ENCODE results near the gene LILRA1.
"Not testable (repeated sequence)": the region's sequence is repeated elsewhere in the genome, so short reads cannot be mapped to it uniquely, and the experiment has no call there.

DNA sequence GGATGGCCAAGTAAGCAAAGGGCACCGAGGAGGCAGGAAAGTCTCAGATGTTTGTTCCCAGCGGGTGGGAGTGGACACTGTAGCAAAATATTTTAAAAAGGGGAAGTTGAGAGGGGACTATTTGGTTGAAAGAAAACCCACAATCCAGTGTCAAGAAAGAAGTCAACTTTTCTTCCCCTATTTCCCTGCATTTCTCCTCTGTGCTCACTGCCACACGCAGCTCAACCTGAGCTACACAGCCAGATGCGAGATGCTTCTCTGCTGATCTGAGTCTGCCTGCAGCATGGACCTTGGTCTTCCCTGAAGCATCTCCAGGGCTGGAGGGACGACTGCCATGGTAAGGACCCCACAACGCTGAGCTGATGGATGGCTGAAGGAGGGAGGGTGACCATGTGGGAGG lies at the start of gene LILRA1:
- TF ChIP-seq, protein P1, sequence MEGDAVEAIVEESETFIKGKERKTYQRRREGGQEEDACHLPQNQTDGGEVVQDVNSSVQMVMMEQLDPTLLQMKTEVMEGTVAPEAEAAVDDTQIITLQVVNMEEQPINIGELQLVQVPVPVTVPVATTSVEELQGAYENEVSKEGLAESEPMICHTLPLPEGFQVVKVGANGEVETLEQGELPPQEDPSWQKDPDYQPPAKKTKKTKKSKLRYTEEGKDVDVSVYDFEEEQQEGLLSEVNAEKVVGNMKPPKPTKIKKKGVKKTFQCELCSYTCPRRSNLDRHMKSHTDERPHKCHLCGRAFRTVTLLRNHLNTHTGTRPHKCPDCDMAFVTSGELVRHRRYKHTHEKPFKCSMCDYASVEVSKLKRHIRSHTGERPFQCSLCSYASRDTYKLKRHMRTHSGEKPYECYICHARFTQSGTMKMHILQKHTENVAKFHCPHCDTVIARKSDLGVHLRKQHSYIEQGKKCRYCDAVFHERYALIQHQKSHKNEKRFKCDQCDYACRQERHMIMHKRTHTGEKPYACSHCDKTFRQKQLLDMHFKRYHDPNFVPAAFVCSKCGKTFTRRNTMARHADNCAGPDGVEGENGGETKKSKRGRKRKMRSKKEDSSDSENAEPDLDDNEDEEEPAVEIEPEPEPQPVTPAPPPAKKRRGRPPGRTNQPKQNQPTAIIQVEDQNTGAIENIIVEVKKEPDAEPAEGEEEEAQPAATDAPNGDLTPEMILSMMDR (IDR thresholded peaks at IDR 0.05), result not testable (repeated sequence)
- not testable (repeated sequence) for TF ChIP-seq POLR2A (IDR thresholded peaks at IDR 0.05)
